NCI-H2081 treated with DMSO at 0.1 percent for 48 hours (cell line): ENCODE data around the gene COTL1.
"Not testable (repeated sequence)": the region's sequence is repeated elsewhere in the genome, so short reads cannot be mapped to it uniquely, and the experiment has no call there.

Experiments
- DNase-seq: peaks from one replicate; lab custom pipeline; 2025; lab: John Stamatoyannopoulos, UW

The COTL1 gene

GRCh38 chr16:84569382-84569987, 48.4 kb downstream of the COTL1 start:
- DNase-seq: no peak

- DNase-seq: no peak
Measured at GRCh38 chr16:84568066-84568465, 49.8 kb downstream of the COTL1 start.

- DNase-seq: no peak
Measured at GRCh38 chr16:84567286-84567962, 50.5 kb downstream of the COTL1 start.

GRCh38 chr16:84566545-84567257, 51.2 kb downstream of the COTL1 start:
- no peak for DNase-seq

GRCh38 chr16:84565669-84566495, 52.0 kb downstream of the COTL1 start:
- no peak for DNase-seq

GRCh38 chr16:84563786-84564420, 54.0 kb downstream of the COTL1 start:
- DNase-seq: no peak

- no peak for DNase-seq
Measured at GRCh38 chr16:84563064-84563715, 54.7 kb downstream of the COTL1 start.

GRCh38 chr16:84562174-84562815, 55.6 kb downstream of the COTL1 start:
- DNase-seq: no peak

GRCh38 chr16:84561291-84561690, 56.6 kb downstream of the COTL1 start:
- no peak for DNase-seq

- DNase-seq: no peak
Measured at GRCh38 chr16:84560269-84560668, 57.6 kb downstream of the COTL1 start.

GRCh38 chr16:84559311-84559932, 58.5 kb downstream of the COTL1 start:
- DNase-seq: peak; percentile 17

- not testable (repeated sequence) for DNase-seq
Measured at GRCh38 chr16:84558850-84559249, 59.0 kb downstream of the COTL1 start.

GRCh38 chr16:84557504-84557903, 60.4 kb downstream of the COTL1 start:
- DNase-seq: no peak

- no peak for DNase-seq
Measured at GRCh38 chr16:84557059-84557458, 60.8 kb downstream of the COTL1 start.

GRCh38 chr16:84555418-84556196, 62.3 kb downstream of the COTL1 start:
- DNase-seq: no peak

GRCh38 chr16:84554627-84555328, 63.1 kb downstream of the COTL1 start:
- DNase-seq: no peak

- no peak for DNase-seq
Measured at GRCh38 chr16:84553873-84554399, 63.9 kb downstream of the COTL1 start.

- no peak for DNase-seq
Measured at GRCh38 chr16:84552135-84552534, 65.7 kb downstream of the COTL1 start.

GRCh38 chr16:84550096-84550495, 67.8 kb downstream of the COTL1 start:
- DNase-seq: no peak
